T-cell (primary cell): ENCODE measurements around the gene SLC35A3. TPM values are rescaled to one million over a fixed set of nuclear protein-coding genes. Genes with fewer than 3 reads are reported as not detected.

Experiments
- ATAC-seq, 4 experiments: fragments of 200-7000 bp in 3 of 4; fragments of 150-1000 bp in 1 of 4; cut with Tn5 transposase; replicated peaks in 1 of 4; 1 replicate in 3 of 4; 2 replicates in 1 of 4; pipeline ENCODE4 v1.10.0; 2021; ENCODE audit warnings: moderate library complexity in 3 of 4, mild to moderate bottlenecking in 2 of 4, moderate number of reproducible peaks in 1 of 4
- CTCF ChIA-PET, 2 donors: fragments of 300-600 bp; sonication (Branson Sonifier 250); formaldehyde crosslinking; loops; one replicate each; lab custom pipeline; 2022; ENCODE audit warnings: antibody characterized with exemption in 2 of 2; lab: Charles Lee
- POLR2A ChIA-PET, 2 donors: fragments of 300-600 bp; sonication (Branson Sonifier 250); formaldehyde crosslinking; loops; one replicate each; lab custom pipeline; 2022; ENCODE audit warnings: antibody characterized with exemption in 2 of 2; lab: Charles Lee
- DNase-seq, 35 experiments: peaks; one replicate each; pipeline versions ENCODE4 v3.0.0 to v3.0.0-alpha.2; 2013 to 2023
- H3K27ac ChIP-seq: one replicate; pipeline ENCODE4 v1.5.1; 2013; ENCODE audit warnings: low read length
- H3K27me3 ChIP-seq, 2 experiments: replicated peaks in 1 of 2; 1 replicate in 1 of 2; 2 replicates in 1 of 2; pipeline versions ENCODE4 v1.6.1 to v1.7.0; 2013; ENCODE audit warnings: low read length in 1 of 2, mixed read lengths in 1 of 2; ENCODE audit not compliant: control insufficient read depth in 2 of 2, insufficient read depth in 2 of 2; ENCODE audit errors: extremely low read depth in 1 of 2
- H3K36me3 ChIP-seq, 2 donors: 1 replicate in 1 of 2; 2 replicates in 1 of 2; pipeline versions ENCODE4 v1.6.1 to v1.7.0; 2013; ENCODE audit warnings: low read length in 1 of 2; ENCODE audit not compliant: control insufficient read depth in 2 of 2, insufficient read depth in 1 of 2; ENCODE audit errors: extremely low read depth in 1 of 2
- H3K4me1 ChIP-seq, 2 experiments: 1 replicate in 1 of 2; 2 replicates in 1 of 2; pipeline versions ENCODE4 v1.6.1 to v1.7.0; 2013; ENCODE audit warnings: low read length in 2 of 2, mixed read lengths in 1 of 2; ENCODE audit not compliant: insufficient read depth in 2 of 2, control insufficient read depth in 1 of 2; ENCODE audit errors: extremely low read depth in 1 of 2
- H3K4me3 ChIP-seq, 2 donors: 1 replicate in 1 of 2; 2 replicates in 1 of 2; pipeline versions ENCODE4 v1.5.1 to v1.7.0; 2013; ENCODE audit warnings: mild to moderate bottlenecking in 2 of 2, low read length in 1 of 2, moderate library complexity in 1 of 2; ENCODE audit not compliant: control insufficient read depth in 1 of 2; ENCODE audit errors: extremely low read depth in 1 of 2
- H3K9me3 ChIP-seq: 2 replicates; pipeline ENCODE4 v1.7.0; 2013
- H3K27ac Mint-ChIP-seq, 2 donors: one replicate each; pipeline ENCODE4 v1.8.0; 2020 to 2021; ENCODE audit warnings: mild to moderate bottlenecking in 2 of 2, mixed read lengths in 2 of 2
- H3K27me3 Mint-ChIP-seq, 2 donors: one replicate each; pipeline ENCODE4 v1.8.0; 2021 to 2022; ENCODE audit warnings: mixed read lengths in 2 of 2
- H3K36me3 Mint-ChIP-seq: one replicate; pipeline ENCODE4 v1.8.0; 2021; ENCODE audit warnings: mixed read lengths
- H3K4me1 Mint-ChIP-seq, 3 donors: one replicate each; pipeline ENCODE4 v1.8.0; 2020 to 2022; ENCODE audit warnings: mixed read lengths in 3 of 3, mild to moderate bottlenecking in 1 of 3
- H3K4me3 Mint-ChIP-seq, 3 donors: one replicate each; pipeline ENCODE4 v1.8.0; 2020 to 2022; ENCODE audit warnings: mild to moderate bottlenecking in 3 of 3, mixed read lengths in 3 of 3, moderate library complexity in 3 of 3
- H3K9me3 Mint-ChIP-seq, 3 donors: one replicate each; pipeline ENCODE4 v1.8.0; 2020 to 2022; ENCODE audit warnings: mixed read lengths in 3 of 3
- WGBS: methylation state at CpG from one replicate; pipeline ENCODE4 v1.1.5; 2013; ENCODE audit warnings: missing lambda C conversion rate; ENCODE audit not compliant: insufficient coverage; 5-methylcytosine and 5-hydroxymethylcytosine counted together
- total RNA-seq, 35 experiments: library from RNA in 6 of 35; stranded (reverse) in 6 of 35; fragments of 120-200 nt in 1 of 35; gene quantifications; one replicate each; pipeline versions ENCODE4 v1.2.1 to v1.2.4 and lab custom pipeline; 2013 to 2026

SLC35A3 gene
- total RNA-seq, 5 donors from 2014 or later (not counting 1 experiment from before 2014, with no cell fraction given) = 21.5 to 31.8 (median 24.5) TPM

- ChIA-PET CTCF (no interaction called here), POLR2A (no interaction called here)
- no peaks in the 10 kb centered on the region for H3K9me3 ChIP-seq
- Mint-ChIP-seq H3K27ac (no peak overlapping the region), H3K4me1 (no peaks in the 10 kb centered on the region), H3K36me3 (no peaks in the 10 kb centered on the region), H3K27me3 (peaks cover 0 to 3% of the 10 kb centered on the region in 2 donors), H3K9me3 (no peaks in the 10 kb centered on the region), H3K4me3 (no peak overlapping the region)
- no peaks in the 10 kb centered on the region for H3K4me1 ChIP-seq
- DNase-seq = no peak
- no peaks in the 10 kb centered on the region for H3K27me3 ChIP-seq
- no peak overlapping the region for H3K4me3 ChIP-seq
- H3K27ac ChIP-seq = no peak overlapping the region
- no peaks in the 10 kb centered on the region for H3K36me3 ChIP-seq
- ATAC-seq = no peak
- WGBS = no CpG with 5 or more reads among the region's 1 CpG
Observed at GRCh38 chr1:99944192-99944591, 25.6 kb upstream of the SLC35A3 start.

GRCh38 chr1:99945174-99945573, 24.6 kb upstream of the SLC35A3 start:
- ATAC-seq (no peak), DNase-seq (no peak)
- no peak overlapping the region for H3K4me3 Mint-ChIP-seq
- Histone ChIP-seq H3K36me3 (no peaks in the 10 kb centered on the region), H3K4me3 (no peak overlapping the region), H3K4me1 (no peaks in the 10 kb centered on the region), H3K9me3 (no peaks in the 10 kb centered on the region), H3K27ac (no peak overlapping the region), H3K27me3 (no peaks in the 10 kb centered on the region)
- ChIA-PET POLR2A (no interaction called here), CTCF (no interaction called here)
- no peaks in the 10 kb centered on the region for H3K9me3 Mint-ChIP-seq
- H3K36me3 Mint-ChIP-seq = no peaks in the 10 kb centered on the region
- H3K27me3 Mint-ChIP-seq = peaks cover 0 to 3% of the 10 kb centered on the region in 2 donors
- 70% methylated on average over 1 of the region's 1 CpG for WGBS
- no peak overlapping the region for H3K27ac Mint-ChIP-seq
- no peaks in the 10 kb centered on the region for H3K4me1 Mint-ChIP-seq

- Histone ChIP-seq H3K27ac (no peak overlapping the region), H3K27me3 (no peaks in the 10 kb centered on the region), H3K4me1 (no peaks in the 10 kb centered on the region), H3K36me3 (no peaks in the 10 kb centered on the region), H3K4me3 (no peak overlapping the region), H3K9me3 (no peaks in the 10 kb centered on the region)
- DNase-seq = no peak
- ATAC-seq = no peak
- H3K9me3 Mint-ChIP-seq = no peaks in the 10 kb centered on the region
- WGBS = 86% methylated on average over 1 of the region's 3 CpGs
- H3K36me3 Mint-ChIP-seq = no peaks in the 10 kb centered on the region
- H3K4me1 Mint-ChIP-seq = no peaks in the 10 kb centered on the region
- ChIA-PET CTCF (no interaction called here), POLR2A (no interaction called here)
- H3K27me3 Mint-ChIP-seq = no peaks in the 10 kb centered on the region
- H3K4me3 Mint-ChIP-seq = no peak overlapping the region
- no peak overlapping the region for H3K27ac Mint-ChIP-seq
Observed at GRCh38 chr1:99950486-99950885, 19.3 kb upstream of the SLC35A3 start.

DNA sequence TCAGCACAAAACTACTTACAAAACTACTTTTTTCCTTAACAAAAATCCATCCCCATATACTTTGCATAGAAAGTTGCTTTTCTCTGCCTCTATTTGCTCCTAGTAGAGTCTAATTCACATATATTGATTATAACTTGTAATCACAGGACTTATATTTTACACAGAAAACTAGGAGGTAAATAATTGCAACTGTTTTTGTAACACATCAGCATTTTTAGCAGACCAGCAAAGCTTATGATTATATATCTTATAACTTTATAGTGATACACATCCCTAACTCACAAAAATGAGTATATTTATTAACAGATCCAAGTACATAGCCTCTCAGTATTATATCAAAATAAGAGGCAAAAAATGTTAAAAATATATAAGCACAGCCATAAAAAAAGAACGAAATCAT, 17.3 kb upstream of the SLC35A3 start:
- H3K27ac ChIP-seq = no peak overlapping the region
- Mint-ChIP-seq H3K36me3 (no peaks in the 10 kb centered on the region), H3K27ac (no peak overlapping the region), H3K4me3 (no peak overlapping the region), H3K4me1 (no peaks in the 10 kb centered on the region), H3K27me3 (no peaks in the 10 kb centered on the region), H3K9me3 (no peaks in the 10 kb centered on the region)
- no peaks in the 10 kb centered on the region for H3K27me3 ChIP-seq
- no peaks in the 10 kb centered on the region for H3K36me3 ChIP-seq
- no CpG with 5 or more reads among the region's 1 CpG for WGBS
- no peaks in the 10 kb centered on the region for H3K9me3 ChIP-seq
- H3K4me3 ChIP-seq = no peak overlapping the region
- ATAC-seq (no peak), DNase-seq (no peak)
- POLR2A ChIA-PET = no interaction called here
- CTCF ChIA-PET = interaction anchor here in 1 of 2 donors (0.5 kb wide), 1 partner anchor 126 kb away, joined by 3 read pairs; no protein-coding TSS in a partner anchor
- H3K4me1 ChIP-seq = no peaks in the 10 kb centered on the region

GRCh38 chr1:99955375-99955774, 14.4 kb upstream of the SLC35A3 start:
- ChIA-PET POLR2A (no interaction called here), CTCF (no interaction called here)
- no peak overlapping the region for H3K4me3 Mint-ChIP-seq
- H3K4me3 ChIP-seq = no peak overlapping the region
- DNase-seq = no peak
- WGBS = no CpG with 5 or more reads among the region's 3 CpGs
- ATAC-seq = no peak
- no peaks in the 10 kb centered on the region for H3K4me1 ChIP-seq
- no peaks in the 10 kb centered on the region for H3K27me3 Mint-ChIP-seq
- no peaks in the 10 kb centered on the region for H3K9me3 Mint-ChIP-seq
- no peaks in the 10 kb centered on the region for H3K9me3 ChIP-seq
- H3K27ac Mint-ChIP-seq = no peak overlapping the region
- no peaks in the 10 kb centered on the region for H3K36me3 Mint-ChIP-seq
- no peaks in the 10 kb centered on the region for H3K27me3 ChIP-seq
- H3K36me3 ChIP-seq = no peaks in the 10 kb centered on the region
- H3K4me1 Mint-ChIP-seq = no peaks in the 10 kb centered on the region
- no peak overlapping the region for H3K27ac ChIP-seq

DNA sequence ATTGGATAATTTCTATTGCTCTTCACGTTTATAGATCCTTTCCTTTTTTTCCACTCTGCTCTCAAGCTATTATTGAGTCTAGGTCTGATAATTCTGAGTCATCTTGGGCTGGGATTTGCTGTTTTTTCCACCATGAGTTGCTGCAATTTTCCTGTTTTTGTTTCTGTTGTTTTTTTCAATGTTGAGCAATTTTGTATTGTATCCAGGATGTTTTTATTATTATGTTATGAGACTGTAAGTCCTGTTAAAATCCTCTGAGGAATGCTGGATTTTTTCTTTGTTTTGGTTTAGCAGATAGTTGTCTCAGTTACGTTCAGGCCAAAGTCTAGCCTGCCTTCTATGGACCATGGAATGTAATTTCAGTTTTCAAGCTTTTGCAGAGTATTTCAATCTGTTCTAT, 13.0 kb upstream of the SLC35A3 start:
- H3K4me1 ChIP-seq = no peaks in the 10 kb centered on the region
- H3K27ac ChIP-seq = no peak overlapping the region
- H3K4me1 Mint-ChIP-seq = no peaks in the 10 kb centered on the region
- no peak overlapping the region for H3K4me3 Mint-ChIP-seq
- no peaks in the 10 kb centered on the region for H3K36me3 ChIP-seq
- H3K27me3 ChIP-seq = no peaks in the 10 kb centered on the region
- POLR2A ChIA-PET = interaction anchor here in 1 of 2 donors (0.5 kb wide), 1 partner anchor 17 kb away, joined by 3 read pairs; no protein-coding TSS in a partner anchor
- no peak overlapping the region for H3K27ac Mint-ChIP-seq
- no peaks in the 10 kb centered on the region for H3K27me3 Mint-ChIP-seq
- CTCF ChIA-PET = no interaction called here
- H3K36me3 Mint-ChIP-seq = no peaks in the 10 kb centered on the region
- H3K9me3 ChIP-seq = no peaks in the 10 kb centered on the region
- no peak for ATAC-seq
- no peak for DNase-seq
- 75% methylated on average over 1 of the region's 2 CpGs for WGBS
- H3K4me3 ChIP-seq = no peak overlapping the region
- no peaks in the 10 kb centered on the region for H3K9me3 Mint-ChIP-seq

- ChIA-PET POLR2A (no interaction called here), CTCF (interaction anchor here in 1 of 2 donors (0.6 kb wide), 1 partner anchor 8 kb away, joined by 3 read pairs; no protein-coding TSS in a partner anchor)
- Mint-ChIP-seq H3K27ac (no peak overlapping the region), H3K4me1 (no peaks in the 10 kb centered on the region), H3K4me3 (no peak overlapping the region), H3K36me3 (no peaks in the 10 kb centered on the region), H3K9me3 (no peaks in the 10 kb centered on the region), H3K27me3 (no peaks in the 10 kb centered on the region)
- Histone ChIP-seq H3K9me3 (no peaks in the 10 kb centered on the region), H3K4me3 (no peak overlapping the region), H3K27ac (no peak overlapping the region), H3K4me1 (no peaks in the 10 kb centered on the region), H3K27me3 (no peaks in the 10 kb centered on the region), H3K36me3 (no peaks in the 10 kb centered on the region)
- ATAC-seq (no peak), DNase-seq (no peak)
- WGBS = no CpG with 5 or more reads among the region's 1 CpG
Observed at GRCh38 chr1:99957818-99958217, 12.0 kb upstream of the SLC35A3 start.
